GM18907 (cell line): ENCODE measurements around the gene AFF4.
"Not testable (repeated sequence)": the region's sequence is repeated elsewhere in the genome, so short reads cannot be mapped to it uniquely, and the experiment has no call there.

Experiments used
- ATAC-seq: cut with Tn5 transposase; IDR thresholded peaks from one replicate; pipeline ENCODE4 v1.9.1; 2021; ENCODE audit warnings: mild to moderate bottlenecking, moderate library complexity; ENCODE audit not compliant: unreplicated experiment

AFF4 gene, protein sequence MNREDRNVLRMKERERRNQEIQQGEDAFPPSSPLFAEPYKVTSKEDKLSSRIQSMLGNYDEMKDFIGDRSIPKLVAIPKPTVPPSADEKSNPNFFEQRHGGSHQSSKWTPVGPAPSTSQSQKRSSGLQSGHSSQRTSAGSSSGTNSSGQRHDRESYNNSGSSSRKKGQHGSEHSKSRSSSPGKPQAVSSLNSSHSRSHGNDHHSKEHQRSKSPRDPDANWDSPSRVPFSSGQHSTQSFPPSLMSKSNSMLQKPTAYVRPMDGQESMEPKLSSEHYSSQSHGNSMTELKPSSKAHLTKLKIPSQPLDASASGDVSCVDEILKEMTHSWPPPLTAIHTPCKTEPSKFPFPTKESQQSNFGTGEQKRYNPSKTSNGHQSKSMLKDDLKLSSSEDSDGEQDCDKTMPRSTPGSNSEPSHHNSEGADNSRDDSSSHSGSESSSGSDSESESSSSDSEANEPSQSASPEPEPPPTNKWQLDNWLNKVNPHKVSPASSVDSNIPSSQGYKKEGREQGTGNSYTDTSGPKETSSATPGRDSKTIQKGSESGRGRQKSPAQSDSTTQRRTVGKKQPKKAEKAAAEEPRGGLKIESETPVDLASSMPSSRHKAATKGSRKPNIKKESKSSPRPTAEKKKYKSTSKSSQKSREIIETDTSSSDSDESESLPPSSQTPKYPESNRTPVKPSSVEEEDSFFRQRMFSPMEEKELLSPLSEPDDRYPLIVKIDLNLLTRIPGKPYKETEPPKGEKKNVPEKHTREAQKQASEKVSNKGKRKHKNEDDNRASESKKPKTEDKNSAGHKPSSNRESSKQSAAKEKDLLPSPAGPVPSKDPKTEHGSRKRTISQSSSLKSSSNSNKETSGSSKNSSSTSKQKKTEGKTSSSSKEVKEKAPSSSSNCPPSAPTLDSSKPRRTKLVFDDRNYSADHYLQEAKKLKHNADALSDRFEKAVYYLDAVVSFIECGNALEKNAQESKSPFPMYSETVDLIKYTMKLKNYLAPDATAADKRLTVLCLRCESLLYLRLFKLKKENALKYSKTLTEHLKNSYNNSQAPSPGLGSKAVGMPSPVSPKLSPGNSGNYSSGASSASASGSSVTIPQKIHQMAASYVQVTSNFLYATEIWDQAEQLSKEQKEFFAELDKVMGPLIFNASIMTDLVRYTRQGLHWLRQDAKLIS

GRCh38 chr5:132963171-132964104 is at the start of gene AFF4:
Gene AFF4, minus strand, starts transcription at chr5:132963634. Its CDS starts 26,445 bp downstream, at chr5:132937189.
- peak; percentile 94 for ATAC-seq

- ATAC-seq = not testable (repeated sequence)
These were observed 45.0 kb upstream of the AFF4 start for GRCh38 chr5:133008455-133008854.

- ATAC-seq = no peak
These were observed 43.2 kb upstream of the AFF4 start for GRCh38 chr5:133006653-133007052.

- no peak for ATAC-seq
These were observed 35.8 kb upstream of the AFF4 start for GRCh38 chr5:132999246-132999645.

- ATAC-seq = no peak
These were observed 35.1 kb upstream of the AFF4 start for GRCh38 chr5:132998556-132998955.

- no peak for ATAC-seq
These were observed 32.9 kb upstream of the AFF4 start for GRCh38 chr5:132996307-132996706.

- no peak for ATAC-seq
These were observed 24.3 kb upstream of the AFF4 start for GRCh38 chr5:132987531-132988408.

DNA sequence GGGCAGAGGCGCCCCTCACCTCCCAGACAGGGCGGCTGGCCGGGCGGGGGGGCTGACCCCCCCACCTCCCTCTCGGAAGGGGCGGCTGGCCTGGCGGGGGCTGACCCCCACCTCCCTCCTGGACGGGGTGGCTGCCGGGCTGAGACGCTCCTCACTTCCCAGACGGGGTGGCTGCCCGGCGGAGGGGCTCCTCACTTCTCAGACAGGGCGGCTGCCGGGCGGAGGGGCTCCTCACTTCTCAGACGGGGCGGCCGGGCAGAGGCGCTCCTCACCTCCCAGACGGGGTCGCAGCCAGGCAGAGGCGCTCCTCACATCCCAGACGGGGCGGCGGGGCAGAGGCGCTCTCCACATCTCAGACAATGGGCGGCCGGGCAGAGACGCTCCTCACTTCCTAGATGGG is 19.5 kb upstream of the AFF4 start:
- not testable (repeated sequence) for ATAC-seq

- no peak for ATAC-seq
These were observed 17.9 kb upstream of the AFF4 start for GRCh38 chr5:132981288-132981687.

GRCh38 chr5:132979976-132980375 is 16.5 kb upstream of the AFF4 start:
- ATAC-seq = no peak

- ATAC-seq = no peak
These were observed 16.0 kb upstream of the AFF4 start for GRCh38 chr5:132979367-132979940.

DNA sequence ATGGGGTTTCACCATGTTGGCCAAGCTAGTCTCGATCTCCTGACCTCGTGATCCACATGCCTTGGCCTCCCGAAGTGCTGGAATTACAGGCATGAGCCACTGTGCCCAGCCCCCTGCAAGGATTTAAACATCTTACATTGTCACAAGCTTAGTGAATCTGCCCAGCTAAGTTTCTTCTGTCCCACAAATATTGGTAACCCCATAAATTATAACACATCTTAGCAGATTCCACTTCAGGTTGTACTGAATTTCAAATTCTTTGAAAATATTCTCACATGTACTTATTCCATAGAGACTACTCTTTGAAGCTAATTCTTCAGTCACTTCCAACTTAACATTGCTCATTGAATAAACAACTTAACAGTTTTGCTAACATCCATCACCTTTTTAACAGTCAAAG is 13.4 kb upstream of the AFF4 start:
- ATAC-seq = no peak

GRCh38 chr5:132972436-132972828 is 9.0 kb upstream of the AFF4 start:
- not testable (repeated sequence) for ATAC-seq

GRCh38 chr5:132971483-132972435 is 8.3 kb upstream of the AFF4 start:
- no peak for ATAC-seq

DNA sequence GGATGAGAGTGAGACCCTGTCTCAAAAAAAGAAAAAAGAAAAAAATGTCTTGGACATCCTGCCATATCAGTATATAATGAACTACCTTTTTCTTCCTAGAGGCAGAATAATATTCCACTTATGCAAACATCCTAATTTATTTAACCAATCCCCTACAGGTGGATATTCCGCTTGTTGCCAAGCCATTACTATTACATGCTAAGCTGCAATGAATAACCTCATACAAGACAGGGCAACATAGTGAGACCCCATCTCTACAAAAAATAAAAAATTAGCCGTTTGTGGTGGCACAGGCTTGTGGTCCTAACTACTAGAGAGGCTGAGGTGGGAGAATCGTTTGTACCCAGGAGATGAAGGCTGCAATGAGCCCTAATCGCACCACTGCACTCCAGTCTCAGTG is 1.7 kb upstream of the AFF4 start:
- no peak for ATAC-seq

- ATAC-seq = no peak
These were observed 909 bp downstream of the AFF4 start for GRCh38 chr5:132962429-132963021.

GRCh38 chr5:132961887-132962286 is 1.5 kb downstream of the AFF4 start:
- no peak for ATAC-seq
